NB4 (cell line): ENCODE measurements around the gene PMS2.
"Not testable (repeated sequence)": the region's sequence is repeated elsewhere in the genome, so short reads cannot be mapped to it uniquely, and the experiment has no call there.

Source experiments
- MYC ChIP-seq: IDR thresholded peaks from 2 replicates; pipeline ENCODE4 v1.6.1; 2011; ENCODE audit warnings: low read depth, low read length
- POLR2A ChIP-seq: IDR thresholded peaks from 2 replicates; pipeline ENCODE4 v1.6.1; 2011; ENCODE audit warnings: mild to moderate bottlenecking; ENCODE audit not compliant: insufficient read length; ENCODE audit errors: extremely low read depth
- TF ChIP-seq, protein P1 (sequence below): IDR thresholded peaks from one replicate; pipeline ENCODE4 v1.5.1; 2012; ENCODE audit warnings: low read depth, low read length
- TF ChIP-seq, protein P2 (sequence below): IDR thresholded peaks from 2 replicates; pipeline ENCODE4 v1.6.1; 2011; ENCODE audit warnings: low read depth, low read length

DNA sequence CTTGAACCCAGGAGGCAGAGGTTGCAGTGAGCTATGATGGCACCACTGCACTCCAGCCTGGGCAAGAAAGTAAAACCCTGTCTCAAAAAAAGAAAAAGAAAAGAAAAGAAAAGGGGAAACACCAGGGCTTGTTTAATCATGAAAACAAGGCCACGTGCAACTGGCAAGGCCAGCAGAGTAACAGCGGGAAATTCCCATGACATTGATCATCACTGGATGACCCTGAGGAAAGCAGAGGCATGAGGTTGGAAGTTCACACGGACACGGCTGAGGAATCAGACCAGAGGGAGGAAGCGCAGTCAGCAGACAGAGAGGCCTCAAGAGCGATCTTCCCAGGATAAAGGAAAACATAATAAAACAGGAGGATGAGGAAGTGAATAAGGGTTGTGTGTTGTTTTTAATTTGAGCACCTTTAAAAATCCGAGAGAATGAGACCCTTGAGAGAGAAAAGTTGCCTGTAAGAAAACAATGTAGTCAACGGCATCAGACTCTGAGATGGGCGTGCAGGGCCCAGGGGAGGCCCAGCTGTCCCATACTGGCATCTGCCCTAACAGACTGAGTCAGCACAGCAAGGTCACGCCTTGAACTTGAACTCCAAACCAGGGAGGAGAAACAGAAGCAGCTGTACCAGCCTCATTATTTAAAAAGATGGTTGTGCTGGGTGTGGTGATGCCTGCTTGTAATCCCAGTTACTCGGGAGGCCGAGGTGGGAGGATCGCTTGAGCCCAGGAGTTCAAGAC lies 76.8 kb downstream of the PMS2 start:
- TF ChIP-seq, protein P1, sequence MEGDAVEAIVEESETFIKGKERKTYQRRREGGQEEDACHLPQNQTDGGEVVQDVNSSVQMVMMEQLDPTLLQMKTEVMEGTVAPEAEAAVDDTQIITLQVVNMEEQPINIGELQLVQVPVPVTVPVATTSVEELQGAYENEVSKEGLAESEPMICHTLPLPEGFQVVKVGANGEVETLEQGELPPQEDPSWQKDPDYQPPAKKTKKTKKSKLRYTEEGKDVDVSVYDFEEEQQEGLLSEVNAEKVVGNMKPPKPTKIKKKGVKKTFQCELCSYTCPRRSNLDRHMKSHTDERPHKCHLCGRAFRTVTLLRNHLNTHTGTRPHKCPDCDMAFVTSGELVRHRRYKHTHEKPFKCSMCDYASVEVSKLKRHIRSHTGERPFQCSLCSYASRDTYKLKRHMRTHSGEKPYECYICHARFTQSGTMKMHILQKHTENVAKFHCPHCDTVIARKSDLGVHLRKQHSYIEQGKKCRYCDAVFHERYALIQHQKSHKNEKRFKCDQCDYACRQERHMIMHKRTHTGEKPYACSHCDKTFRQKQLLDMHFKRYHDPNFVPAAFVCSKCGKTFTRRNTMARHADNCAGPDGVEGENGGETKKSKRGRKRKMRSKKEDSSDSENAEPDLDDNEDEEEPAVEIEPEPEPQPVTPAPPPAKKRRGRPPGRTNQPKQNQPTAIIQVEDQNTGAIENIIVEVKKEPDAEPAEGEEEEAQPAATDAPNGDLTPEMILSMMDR = not testable (repeated sequence)
- not testable (repeated sequence) for TF ChIP-seq POLR2A, MYC
- TF ChIP-seq, protein P2, sequence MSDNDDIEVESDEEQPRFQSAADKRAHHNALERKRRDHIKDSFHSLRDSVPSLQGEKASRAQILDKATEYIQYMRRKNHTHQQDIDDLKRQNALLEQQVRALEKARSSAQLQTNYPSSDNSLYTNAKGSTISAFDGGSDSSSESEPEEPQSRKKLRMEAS = not testable (repeated sequence)
